AG20443 (cell line): ENCODE data around the gene OGDH.
"Not testable (repeated sequence)": the region's sequence is repeated elsewhere in the genome, so short reads cannot be mapped to it uniquely, and the experiment has no call there.

Source experiments
- DNase-seq: peaks from one replicate; pipeline ENCODE4 v3.0.0; 2012; ENCODE audit warnings: low spot score, mixed read lengths

Gene OGDH

DNA sequence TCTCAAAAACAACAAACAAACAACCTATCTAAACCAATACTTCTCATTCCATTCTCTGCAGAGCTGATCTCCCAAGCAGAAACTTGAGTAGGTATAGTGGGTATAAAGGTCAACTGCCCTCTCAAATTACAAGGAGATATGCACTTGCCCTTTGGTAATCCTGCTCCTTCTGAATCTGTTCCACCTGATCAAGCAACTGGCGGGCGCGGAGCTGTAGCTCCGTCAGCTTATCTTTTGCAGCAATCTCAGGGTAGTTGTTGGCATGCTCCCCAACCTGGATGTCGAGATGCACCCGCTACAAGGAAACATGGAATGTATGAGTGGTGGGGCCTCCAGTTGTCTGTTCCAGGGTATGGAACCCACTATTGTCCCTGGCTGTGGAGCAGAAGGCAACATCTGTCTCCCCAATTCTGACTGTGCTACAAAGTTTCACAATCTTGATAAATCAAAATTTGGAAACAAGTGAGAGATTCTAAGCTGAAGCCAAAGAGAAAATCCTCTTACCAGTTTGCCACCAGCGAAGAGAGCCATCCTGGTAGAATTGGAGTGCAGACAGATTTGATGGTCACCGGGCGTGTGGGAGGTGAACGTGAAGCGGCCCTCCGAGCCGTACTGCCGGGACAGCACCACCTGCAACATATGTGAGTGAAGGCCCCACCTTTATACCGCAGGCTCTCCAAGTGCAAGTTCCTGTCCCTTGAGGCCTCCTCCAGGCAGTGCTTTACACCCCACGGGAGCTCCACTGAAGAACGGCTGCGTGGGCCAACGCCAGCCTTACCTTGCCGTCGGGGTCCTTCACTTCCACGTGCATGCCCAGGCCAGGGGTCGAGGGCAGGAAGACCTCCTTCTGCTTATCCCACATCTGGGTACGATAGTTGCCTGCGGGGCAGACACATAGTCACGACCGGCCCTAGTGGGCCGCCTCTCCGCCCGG lies 25.2 kb upstream of the OGDH start:
- DNase-seq = no peak

DNA sequence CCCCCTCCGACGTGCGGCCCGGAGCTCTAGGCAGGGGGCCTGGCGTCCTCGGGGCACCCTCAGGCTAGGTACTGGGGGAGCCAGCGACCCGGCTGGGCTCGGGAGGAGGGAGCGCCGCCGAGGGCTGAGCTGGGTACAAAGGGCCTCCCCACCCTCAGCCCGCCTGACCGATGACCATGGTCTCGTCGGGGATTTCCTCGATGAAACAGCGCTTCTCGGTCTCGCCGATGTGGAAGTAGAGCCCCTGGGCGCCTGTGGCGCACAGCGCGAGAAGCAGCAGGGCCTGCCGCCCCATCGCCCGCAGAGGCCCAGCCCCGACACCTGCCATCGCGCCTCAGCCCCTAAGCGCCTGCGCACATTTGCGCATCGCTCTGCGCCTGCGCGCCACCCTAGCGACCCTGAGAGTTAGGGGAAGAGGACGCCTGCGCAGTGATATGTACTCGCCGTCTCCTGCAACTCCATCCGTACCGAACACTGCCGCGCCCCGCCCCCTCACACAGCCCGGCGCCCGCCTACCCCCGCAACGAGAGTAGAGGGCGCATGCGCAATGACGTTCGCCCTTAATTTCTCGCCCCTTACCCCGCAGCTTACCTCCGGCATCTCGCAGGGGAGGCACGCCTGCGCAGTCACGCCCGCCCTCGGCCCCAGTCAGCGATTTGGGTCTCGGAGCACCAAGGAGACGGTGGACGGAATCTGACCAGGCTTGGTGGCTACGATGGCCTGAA lies 24.4 kb upstream of the OGDH start, which contains the start of gene TMED4:
TSS of gene TMED4 (minus strand) at position 353 of the 725 bp plus-strand sequence. CDS start at position 328, 25 bp downstream.
- DNase-seq = peak; percentile 100

DNA sequence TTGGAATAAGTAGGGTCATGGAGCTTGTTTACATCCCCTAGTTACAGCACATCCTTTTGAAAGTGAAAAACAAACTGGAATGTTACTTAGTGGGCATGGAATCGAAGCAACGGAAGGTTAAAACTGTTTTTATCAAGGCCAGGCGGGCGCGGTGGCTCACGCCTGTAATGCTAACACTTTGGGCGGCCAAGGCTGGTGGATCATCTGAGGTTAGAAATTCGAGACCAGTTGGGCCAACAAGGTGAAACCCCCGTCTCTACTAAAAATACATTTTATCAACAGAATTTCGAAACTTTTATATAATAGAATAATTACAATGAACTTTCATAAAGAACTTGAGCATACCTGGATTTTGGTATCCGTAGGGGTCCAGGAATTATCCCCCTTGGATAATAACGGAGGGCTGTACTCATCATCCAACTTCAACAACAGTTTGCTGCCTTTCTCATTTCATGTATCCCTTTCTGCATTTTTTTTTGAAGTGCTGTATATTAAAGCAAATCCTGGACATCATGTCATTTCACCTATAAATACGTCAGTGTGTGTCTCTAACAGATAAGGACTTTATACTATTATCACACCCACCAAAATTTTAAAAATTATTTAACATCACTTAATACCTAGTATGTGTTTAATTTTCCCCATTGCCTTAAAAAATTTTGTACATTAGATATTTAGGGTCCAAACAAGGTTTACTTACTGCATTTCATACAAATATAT lies 23.1 kb upstream of the OGDH start:
- no peak for DNase-seq

DNA sequence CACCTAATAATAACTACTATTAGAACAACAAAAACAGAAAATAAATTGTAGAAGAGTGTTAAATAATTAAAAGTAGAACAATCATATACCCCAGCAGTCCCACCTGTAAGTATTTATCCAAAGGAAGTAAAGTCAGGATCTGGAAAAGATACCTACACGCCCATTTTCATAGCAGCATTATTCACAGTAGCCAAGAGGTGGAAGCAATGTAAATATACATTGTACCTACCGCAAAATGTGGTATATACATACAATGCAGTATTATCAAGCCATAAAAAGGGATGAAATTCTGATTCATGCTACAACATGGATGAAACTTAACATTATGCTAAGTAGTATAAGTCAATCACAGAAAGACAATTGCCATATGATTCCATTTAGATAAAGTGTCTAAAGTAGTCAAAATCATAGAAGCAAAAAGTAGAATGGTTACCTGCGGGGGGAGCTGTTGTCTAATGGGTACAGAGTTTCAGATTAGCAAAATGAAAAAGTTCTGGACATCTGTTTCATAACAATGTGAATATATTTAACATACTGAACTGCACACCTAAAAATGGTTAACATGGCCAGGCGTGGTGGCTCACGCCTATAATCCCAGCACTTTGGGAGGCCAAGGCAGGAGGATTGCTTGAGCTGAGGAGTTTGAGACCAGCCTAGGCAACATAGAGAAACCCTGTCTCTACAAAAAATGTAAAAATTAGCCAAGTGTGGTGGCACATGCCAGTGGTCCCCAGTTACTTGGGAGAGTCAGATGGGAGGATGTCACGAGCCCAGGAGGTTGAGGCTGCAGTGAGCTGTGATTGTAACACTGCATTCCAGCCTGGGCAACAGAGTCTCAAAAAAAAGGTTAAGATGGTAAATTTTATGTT lies 18.4 kb upstream of the OGDH start:
- no peak for DNase-seq

DNA sequence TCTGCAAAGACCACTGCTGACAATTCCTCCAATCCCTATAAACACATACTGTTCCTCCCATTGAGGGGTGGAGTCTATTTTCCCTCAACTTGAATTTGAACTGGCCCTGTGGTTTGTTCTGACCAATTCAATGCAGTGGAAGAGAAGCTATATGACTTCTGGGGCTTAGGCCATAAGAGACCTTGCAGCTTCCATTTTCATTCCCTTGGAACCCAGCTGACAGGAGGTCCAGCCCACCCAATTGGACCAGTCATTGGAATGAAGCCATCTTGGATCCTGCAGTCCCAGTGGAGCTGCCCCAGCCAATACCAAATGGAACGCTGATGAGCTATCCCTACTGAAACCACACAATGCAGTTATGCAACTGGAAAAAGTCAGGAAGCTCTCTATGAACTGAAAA lies 15.5 kb upstream of the OGDH start:
- DNase-seq = peak; percentile 30

DNA sequence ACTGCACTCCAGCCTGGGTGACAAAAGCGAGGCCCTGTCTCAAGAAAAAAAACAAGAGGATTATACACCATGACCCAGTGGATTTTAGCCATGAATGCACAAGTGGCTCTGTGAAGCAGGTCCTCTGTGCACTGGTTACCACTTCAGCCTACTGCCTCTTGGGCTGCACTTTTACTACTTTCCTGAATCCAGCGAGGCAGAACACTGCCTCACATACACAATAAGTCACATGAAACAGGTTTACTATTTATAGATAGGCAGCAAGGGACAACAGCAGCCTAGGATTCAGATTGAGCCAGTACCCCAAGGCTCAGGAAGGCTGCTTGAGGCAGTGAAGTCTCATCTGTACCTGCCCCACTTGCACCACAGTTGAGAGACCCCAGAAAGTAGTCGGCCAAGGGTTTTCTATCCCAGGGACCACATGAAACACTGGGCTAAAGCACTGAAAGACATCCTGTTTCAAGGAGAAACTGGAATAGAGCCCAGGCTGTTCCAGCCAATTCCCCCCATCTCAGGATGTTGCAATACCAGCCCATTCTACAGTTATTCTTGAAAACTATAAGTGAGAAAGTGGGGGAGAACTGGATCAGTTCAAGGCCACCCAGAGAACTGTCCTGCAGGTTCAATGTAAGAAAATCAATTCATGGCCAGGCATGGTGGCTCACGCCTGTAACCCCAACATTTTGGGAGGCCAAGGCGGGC lies 10.3 kb upstream of the OGDH start:
- no peak for DNase-seq

DNA sequence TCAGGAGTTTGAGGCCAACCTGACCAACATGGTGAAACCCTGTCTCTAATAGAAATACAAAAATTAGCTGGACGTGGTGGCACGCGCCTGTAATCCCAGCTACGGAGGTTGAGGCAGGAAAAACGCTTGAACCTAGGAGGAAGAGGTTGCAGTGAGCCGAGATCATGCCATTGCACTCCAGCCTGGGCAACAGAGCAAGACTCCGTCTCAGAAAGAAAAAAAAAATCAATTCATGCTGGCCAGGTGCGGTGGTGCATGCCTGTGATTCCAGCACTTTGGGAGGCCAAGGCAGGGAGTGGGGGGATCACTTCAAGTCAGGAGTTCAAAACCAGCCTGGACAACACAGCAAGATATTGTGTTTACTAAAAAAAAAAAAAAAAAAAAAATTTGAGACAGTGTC lies 9.2 kb upstream of the OGDH start:
- DNase-seq = not testable (repeated sequence)

DNA sequence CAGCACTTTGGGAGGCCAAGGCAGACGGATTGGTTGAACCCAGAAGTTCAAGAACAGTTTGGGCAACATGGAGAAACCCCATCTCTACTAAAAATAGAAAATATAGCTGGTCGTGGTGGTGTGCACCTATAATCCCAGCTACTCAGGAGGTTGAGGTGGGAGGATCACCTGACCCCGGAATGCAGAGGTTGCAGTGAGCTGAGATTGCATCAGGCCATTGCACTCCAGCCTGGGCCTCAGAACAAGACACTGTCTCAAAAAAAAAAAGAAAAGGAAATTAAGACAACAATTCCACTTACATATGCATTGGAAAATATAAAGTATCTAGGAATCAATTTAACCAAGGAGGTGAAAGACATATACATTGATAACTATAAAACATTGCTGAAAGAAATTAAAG lies 7.2 kb upstream of the OGDH start:
- DNase-seq = no peak

DNA sequence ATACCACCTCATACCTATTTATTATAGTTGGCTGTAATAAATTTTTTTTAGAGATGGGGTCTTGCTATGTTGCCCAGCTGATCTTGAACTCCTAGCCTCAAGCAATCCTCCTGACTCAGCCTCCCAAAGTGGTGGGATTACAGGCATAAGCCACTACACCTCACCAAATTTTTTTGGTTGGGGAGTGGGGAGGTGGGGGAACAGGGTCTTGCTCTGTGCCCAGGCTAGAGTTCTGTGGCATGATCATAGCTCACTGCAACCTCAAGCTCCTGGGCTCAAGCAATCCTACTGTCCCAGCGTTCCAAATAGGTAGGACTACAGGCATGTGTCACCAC lies 3.9 kb upstream of the OGDH start:
- no peak for DNase-seq

DNA sequence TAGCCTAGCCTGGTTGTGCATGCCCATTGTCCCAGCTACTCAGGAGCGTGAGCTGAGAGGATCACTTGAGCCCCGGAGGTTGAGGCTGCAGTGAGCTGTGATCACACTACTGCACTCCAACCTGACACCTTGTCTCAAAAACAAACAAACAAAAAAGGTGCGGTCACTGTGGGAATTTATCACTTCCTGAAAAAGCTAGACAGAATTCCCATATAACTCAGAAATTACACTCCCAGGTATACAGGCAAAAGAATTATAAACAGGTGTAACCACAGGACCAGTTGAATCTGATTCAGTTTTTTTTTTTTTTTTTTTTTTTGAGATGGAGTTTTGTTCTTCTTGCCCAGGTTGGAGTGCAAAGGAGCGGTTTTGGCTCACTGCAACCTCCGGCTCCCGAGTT lies 3.2 kb upstream of the OGDH start:
- DNase-seq = no peak

DNA sequence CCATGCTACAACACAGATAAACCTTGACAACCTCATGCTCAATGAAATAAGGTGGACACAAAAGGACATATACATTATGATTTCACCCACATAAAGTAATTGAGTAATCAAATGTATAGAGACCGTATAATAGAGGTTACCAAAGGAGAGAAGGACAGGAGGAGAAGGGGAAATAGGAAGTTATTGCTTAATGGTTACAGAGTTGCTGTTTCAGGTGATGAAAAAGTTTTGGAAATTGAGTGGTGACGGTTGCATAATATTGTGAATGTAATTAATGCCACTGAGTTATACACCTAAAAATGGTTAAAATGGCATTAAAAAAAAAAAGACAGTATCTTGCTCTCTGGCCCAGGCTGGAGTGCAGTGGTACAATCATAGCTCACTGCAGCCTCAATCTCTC lies 1.5 kb upstream of the OGDH start:
- no peak for DNase-seq

DNA sequence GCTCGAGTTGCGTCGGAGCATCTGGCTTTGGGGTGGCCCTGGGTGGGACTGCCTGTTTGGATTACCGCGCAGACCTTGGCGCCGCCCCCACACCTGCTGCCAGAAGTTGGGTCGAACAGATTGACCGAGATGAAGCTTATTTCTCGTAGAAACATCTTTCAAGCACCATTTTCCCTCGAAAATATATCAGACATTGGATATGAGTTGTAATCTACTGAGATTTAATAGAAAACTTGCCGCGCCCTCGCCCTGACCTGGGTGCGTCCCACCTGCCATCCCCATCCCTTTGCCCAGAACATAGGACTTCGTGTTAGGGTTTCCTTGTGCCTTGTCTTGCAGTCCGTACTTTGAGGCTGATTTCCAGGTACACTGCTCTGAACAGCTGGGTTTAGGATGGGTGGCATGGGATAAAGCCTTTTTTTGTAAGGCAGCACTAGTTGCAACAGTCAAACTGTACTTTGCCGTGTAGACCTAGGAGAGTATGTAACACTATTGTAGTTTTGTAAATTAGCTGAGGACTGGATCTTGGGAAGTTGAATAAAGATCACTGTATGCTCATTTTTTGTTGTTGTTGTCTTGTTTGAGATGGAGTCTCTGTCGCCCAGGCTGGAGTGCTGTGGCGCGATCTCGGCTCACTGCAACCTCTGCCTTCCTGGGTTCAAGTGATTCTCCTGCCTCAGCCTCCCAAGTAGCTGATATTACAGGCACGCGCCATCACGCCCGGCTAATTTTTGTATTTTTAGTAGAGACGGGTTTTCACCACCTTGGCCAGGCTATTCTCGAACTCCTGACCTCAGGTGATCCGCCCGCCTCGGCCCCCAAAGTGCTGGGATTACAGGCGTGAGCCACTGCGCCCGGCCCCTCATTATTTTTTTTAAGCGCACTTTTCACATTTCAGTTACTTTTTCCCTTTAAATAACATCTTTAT lies 978 bp downstream of the OGDH start:
- DNase-seq = no peak

DNA sequence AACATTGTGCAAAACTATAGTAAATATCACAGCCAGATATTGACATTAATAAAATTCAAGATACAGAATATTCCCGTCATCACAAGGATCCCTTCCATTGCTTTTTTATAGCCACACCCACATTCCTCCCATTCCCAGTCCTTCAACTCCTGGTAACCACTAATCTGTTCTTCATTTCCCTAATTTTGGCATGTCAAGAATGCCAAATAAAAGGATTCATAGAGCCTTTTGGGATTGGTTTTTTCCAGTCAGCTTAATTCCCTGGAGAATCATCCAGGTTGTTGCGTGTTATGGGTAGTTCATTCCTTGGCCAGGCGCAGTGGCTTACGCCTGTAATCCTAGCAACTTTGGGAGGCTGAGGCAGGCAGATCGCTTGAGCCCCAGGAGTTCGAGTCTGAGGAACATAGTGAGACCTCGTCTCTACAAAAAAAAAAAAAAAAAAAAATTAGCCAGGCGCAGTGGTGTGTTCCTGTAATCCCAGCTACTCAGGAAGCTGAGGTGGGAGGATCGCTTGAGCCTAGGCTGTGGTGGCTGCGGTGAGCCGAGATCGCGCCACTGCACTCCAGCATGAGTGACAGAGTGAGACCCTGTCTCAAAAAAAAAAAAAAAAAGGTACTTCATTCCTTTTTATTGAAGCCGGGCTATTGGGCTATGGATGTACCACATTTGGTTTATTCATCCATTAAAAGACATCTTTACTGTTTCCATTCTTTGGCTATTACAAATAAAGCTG lies 2.7 kb downstream of the OGDH start:
- DNase-seq = peak; percentile 48

DNA sequence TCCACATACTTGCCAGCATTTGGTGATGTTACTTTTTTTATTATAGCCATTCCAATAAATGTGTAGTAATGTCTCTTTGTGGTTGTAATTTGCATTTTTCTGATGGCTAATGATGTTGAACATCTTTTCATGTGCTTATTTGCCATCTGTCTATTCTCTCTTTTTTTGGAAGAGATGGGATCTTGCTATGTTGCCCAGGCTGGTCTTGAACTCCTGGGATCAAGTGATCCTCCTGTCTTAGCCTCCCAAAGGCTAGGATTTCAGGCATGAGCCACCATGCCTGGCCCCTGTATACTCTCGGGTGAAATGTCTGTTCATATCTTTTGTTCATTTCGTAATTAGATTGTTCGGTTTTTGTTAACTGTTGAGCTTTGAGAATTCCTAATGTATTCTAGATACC lies 3.4 kb downstream of the OGDH start:
- DNase-seq = no peak

DNA sequence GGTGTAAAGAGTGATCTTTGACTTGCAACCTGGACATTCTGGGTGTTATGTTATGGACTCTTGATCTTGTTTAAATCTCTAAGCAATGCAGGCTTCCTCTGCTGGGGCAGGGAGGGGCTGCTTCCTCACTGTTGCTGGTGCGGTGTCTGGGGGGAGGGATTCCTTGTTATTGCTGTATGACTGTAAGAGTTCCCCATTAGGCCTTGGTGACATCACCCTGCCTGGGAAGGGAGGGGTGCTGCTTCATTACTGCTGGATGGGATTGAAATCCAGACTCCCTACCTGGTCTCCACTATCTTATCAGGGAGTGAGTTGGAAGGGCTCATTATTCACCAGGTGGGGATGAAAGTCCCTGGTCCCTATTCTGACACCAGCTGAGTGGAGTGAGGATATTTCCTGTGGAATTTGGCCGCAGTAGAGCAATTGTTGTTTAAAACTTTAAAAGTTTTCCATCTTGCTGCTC lies 8.8 kb downstream of the OGDH start:
- DNase-seq = peak; percentile 35

DNA sequence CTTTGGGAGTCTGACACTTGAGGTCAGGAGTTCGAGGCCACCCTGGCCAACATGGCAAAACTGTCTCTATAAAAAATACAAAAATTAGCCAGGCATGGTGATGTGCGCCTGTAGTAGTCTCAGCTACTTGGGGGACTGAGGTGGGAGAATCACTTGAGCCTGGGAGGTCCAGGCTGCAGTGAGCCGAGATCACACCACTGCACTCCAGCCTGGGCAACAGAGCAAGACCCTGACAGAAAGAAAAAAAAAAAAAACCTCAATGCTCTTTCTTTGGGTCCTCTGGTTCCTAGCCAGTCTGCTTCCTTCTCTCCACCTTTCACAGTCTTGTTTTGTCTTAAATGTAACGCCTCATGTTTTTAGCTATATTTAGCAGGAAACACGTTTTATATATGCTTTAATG lies 9.4 kb downstream of the OGDH start:
- no peak for DNase-seq

DNA sequence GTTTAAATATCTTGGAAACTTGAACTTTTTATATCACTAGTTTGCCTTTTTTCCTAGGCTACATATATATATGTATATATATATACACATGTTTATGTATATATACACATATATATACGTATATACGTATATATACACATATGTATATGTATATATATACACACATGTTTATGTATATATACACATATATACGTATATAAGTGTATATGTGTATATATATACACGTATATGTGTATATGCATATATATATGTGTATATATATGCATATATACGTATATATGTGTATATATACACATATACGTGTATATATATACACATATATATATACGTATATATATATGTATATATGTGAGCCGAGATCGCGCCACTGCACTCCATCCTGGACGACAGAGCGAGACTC lies 10.1 kb downstream of the OGDH start:
- DNase-seq = no peak

DNA sequence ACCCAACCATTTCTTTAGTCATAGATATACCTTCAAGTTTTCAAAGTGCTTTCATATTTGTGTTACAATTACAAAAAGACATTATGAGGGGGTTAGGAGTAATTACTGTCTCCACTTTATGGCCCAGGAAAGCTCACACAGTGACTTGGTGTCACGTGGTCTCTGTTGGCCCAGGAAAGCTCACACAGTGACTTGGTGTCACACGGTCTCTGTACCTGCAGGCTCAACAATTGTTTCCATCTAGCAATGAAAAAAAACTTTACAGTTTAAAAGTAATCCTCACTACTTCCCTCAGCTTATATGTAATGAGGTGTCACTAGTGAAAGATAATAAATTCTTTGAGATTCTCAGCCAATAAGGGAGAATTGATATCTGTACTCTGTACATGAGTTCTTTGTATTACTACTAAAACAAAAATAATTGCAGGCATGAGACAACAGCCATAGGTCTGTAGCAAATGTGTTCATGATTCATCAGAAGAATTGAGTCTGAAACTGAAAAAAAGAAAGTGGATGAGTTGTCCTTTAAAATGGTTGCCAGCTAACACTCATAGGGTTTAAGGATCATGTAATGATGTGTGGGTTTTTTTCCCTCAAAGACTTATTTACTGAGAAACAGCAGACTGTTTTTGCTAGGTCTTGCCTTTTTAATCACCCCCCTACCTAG lies 10.9 kb downstream of the OGDH start:
- peak; percentile 55 for DNase-seq

DNA sequence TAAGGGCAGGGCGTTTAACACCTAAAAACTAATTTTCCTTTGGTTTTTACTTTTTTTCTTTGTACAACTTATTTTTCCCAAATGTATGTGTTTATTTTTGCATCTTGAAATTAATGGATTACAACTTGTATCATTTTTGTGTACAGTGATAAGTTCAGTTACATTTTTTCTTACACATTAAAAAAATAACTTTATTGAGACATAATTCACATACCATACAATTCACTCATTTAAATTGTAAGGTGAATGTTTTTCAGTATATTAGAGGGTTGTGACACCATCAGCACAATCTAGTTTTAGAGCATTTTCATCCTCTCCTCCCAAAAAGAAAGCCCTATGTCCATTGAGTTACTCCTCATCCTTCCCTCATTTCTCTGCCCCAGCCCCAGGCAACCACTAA lies 11.6 kb downstream of the OGDH start:
- DNase-seq = no peak
